ENCODE measurements around the gene TMEM123. TPM values are rescaled to one million over a fixed set of nuclear protein-coding genes. Genes with fewer than 3 reads are reported as not detected.
"Not testable (repeated sequence)": the region's sequence is repeated elsewhere in the genome, so short reads cannot be mapped to it uniquely, and the experiment has no call there.

The TMEM123 gene
- total RNA-seq, 1 donor from 2014 or later: 156 TPM

DNA sequence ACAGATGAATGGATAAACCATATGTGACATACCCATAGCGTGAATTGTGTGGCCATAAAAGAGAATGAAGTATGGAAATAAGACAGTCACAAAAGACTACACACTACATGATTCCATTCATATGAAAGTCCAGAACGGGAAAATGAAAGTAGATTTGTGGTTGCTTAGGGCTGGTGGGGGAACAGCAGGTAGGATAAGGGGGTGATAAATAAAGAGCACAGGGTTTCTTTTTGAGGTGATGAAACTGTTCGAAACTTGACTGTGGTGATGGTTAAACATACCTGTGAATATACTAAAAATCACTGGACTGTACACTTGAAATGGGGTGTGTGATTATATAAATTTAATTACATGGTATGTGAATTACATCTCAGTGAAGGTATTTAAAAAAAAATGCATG is 16.9 kb downstream of the TMEM123 start:
- H3K9me3 ChIP-seq: no peaks in the 10 kb centered on the region
- no peaks in the 10 kb centered on the region for H3K27me3 ChIP-seq
- intact Hi-C loops (cut with DNase I): no loop called here
- peaks cover 0 to 6% of the 10 kb centered on the region in 2 donors for H3K36me3 ChIP-seq
- H3K27ac ChIP-seq: no peak overlapping the region
- TF ChIP-seq POLR2AphosphoS5 (IDR thresholded peaks at IDR 0.05; ENCODE audit: insufficient read depth in 1 of 2, low read depth in 1 of 2): no peak
- H3K4me1 ChIP-seq: peaks cover 16% of the 10 kb centered on the region
- H3K4me3 ChIP-seq: no peak overlapping the region
- DNase-seq (ENCODE audit: extremely low spot score in 2 of 2): no peak

DNA sequence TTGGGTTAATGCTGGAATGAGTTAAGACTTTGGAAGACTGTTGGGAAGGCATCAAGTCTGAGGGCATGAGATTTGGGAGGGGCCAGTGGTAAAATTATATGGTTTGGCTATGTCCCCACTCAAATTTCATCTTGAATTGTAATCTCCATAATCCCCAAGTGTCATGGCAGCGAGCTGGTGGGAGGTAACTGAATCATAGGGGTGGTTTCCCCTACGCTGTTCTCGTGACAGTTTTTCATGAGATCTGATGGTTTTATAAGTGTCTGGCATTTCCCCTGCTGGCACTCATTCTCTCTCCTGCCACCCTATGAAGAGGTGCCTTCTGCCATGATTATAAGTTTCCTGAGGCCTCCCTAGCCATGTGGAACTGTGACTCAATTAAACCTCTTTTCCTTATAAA is 19.0 kb downstream of the TMEM123 start:
- H3K27ac ChIP-seq; H3K27me3 ChIP-seq; H3K36me3 ChIP-seq; DNase-seq (ENCODE audit: extremely low spot score in 2 of 2); H3K9me3 ChIP-seq; H3K4me3 ChIP-seq; intact Hi-C loops (cut with DNase I): not testable (repeated sequence)
- H3K4me1 ChIP-seq: peaks cover 31% of the 10 kb centered on the region

DNA sequence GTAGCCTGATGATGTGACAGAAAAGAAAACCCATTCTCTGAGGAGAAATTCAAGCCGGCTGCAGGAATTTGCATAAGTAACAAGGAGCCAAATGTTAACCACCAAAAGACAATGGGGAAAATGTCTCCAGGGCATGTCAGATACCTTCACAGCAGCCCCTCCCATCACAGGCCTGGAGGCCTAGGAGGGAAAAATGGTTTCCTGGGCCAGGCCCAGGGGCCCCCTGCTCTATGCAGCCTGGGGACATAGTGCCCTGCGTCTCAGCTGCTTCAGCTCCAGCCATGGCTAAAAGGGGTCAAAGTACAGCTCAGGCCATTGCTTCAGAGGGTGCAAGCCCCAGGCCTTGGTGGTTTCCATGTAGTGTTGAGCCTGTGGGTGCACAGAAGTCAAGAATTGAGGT is 20.0 kb downstream of the TMEM123 start:
- DNase-seq (ENCODE audit: extremely low spot score in 2 of 2); H3K27ac ChIP-seq; H3K27me3 ChIP-seq; H3K9me3 ChIP-seq; intact Hi-C loops (cut with DNase I); H3K36me3 ChIP-seq; H3K4me3 ChIP-seq: not testable (repeated sequence)
- peaks cover 31% of the 10 kb centered on the region for H3K4me1 ChIP-seq

GRCh38 chr11:102431404-102431803 is 21.2 kb downstream of the TMEM123 start:
- H3K36me3 ChIP-seq: peaks cover 0 to 6% of the 10 kb centered on the region in 2 donors
- H3K27ac ChIP-seq: no peak overlapping the region
- H3K4me1 ChIP-seq: peaks cover 21% of the 10 kb centered on the region
- H3K4me3 ChIP-seq: no peak overlapping the region
- no peaks in the 10 kb centered on the region for H3K9me3 ChIP-seq
- H3K27me3 ChIP-seq: no peaks in the 10 kb centered on the region
- no peak for DNase-seq (ENCODE audit: extremely low spot score in 2 of 2)
- intact Hi-C loops (cut with DNase I): no loop called here
- TF ChIP-seq POLR2AphosphoS5 (IDR thresholded peaks at IDR 0.05; ENCODE audit: insufficient read depth in 1 of 2, low read depth in 1 of 2) (no peak), POLR2A (IDR thresholded peaks at IDR 0.05) (no peak)
- TF ChIP-seq, protein P1, sequence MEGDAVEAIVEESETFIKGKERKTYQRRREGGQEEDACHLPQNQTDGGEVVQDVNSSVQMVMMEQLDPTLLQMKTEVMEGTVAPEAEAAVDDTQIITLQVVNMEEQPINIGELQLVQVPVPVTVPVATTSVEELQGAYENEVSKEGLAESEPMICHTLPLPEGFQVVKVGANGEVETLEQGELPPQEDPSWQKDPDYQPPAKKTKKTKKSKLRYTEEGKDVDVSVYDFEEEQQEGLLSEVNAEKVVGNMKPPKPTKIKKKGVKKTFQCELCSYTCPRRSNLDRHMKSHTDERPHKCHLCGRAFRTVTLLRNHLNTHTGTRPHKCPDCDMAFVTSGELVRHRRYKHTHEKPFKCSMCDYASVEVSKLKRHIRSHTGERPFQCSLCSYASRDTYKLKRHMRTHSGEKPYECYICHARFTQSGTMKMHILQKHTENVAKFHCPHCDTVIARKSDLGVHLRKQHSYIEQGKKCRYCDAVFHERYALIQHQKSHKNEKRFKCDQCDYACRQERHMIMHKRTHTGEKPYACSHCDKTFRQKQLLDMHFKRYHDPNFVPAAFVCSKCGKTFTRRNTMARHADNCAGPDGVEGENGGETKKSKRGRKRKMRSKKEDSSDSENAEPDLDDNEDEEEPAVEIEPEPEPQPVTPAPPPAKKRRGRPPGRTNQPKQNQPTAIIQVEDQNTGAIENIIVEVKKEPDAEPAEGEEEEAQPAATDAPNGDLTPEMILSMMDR (IDR thresholded peaks at IDR 0.05): no peak

DNA sequence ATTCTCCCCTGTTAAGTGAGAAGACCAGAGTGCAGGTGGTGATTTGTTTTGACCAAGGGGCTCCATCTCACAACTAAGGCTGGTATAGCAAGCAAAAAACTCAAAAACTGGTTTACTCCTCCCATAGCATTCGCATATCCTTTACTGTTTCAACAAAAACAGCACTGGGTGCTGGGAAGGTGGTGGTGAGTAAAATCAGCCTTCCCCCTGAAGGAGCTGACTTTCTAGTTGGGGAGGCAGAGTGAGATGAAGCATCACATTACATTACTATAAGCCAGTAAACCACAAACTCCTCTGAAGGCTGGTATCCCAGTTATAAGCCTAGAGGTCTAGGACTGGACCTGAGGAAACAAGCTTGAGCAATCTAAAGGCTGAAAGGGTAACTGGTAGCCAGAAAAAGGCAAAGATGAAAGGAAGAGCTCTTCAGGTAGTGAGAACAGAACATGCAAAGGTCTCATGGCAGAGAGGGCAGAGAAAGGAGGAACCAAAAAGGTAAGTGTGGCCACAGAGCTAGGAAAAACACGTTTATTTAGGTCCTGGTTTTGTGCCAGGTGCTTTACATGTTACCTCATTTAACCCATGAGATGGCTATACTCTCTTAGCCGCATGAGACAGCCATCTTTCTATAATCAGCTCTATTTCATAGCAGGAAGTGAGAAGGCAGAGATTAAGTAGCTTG is 22.3 kb downstream of the TMEM123 start:
- peaks cover 23% of the 10 kb centered on the region for H3K4me1 ChIP-seq
- no peak overlapping the region for H3K27ac ChIP-seq

DNA sequence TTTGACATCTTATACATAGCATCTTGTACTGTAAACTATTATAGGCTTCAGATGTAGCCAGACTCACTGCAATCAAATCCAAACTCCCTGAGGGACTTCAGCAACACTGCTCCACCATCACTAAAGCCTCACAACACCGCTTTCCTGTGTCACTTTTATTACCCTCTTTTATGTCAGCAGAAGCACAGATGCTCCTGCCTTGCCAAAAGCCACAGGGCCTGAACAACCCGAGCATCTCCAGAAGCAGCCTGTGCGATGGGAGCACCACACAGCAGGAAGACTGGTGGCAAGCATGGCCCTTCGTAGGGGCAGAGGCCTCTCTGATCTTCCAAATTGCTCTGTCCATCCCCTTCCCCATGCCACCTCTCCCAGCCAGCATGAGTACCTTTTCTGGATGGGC is 22.9 kb downstream of the TMEM123 start:
- intact Hi-C loops (cut with DNase I): no loop called here
- Histone ChIP-seq H3K36me3 (peaks cover 0 to 6% of the 10 kb centered on the region in 2 donors), H3K27me3 (no peaks in the 10 kb centered on the region), H3K9me3 (no peaks in the 10 kb centered on the region), H3K4me3 (no peak overlapping the region), H3K4me1 (peaks cover 23% of the 10 kb centered on the region), H3K27ac (no peak overlapping the region)
- TF ChIP-seq POLR2A (IDR thresholded peaks at IDR 0.05) (no peak), POLR2AphosphoS5 (IDR thresholded peaks at IDR 0.05; ENCODE audit: insufficient read depth in 1 of 2, low read depth in 1 of 2) (no peak)
- TF ChIP-seq, protein P1 (IDR thresholded peaks at IDR 0.05): no peak
- DNase-seq (ENCODE audit: extremely low spot score in 2 of 2): no peak

More for the DNA sequence above, 22.3 kb downstream of the TMEM123 start:
- intact Hi-C loops (cut with DNase I): no loop called here
- no peak for TF ChIP-seq POLR2AphosphoS5 (IDR thresholded peaks at IDR 0.05; ENCODE audit: insufficient read depth in 1 of 2, low read depth in 1 of 2)
- no peak for TF ChIP-seq POLR2A (IDR thresholded peaks at IDR 0.05)
- Histone ChIP-seq H3K4me3 (no peak overlapping the region), H3K9me3 (no peaks in the 10 kb centered on the region), H3K36me3 (peaks cover 0 to 6% of the 10 kb centered on the region in 2 donors), H3K27me3 (no peaks in the 10 kb centered on the region)
- DNase-seq (ENCODE audit: extremely low spot score in 2 of 2): no peak

- intact Hi-C loops (cut with DNase I): no loop called here
- no peaks in the 10 kb centered on the region for H3K9me3 ChIP-seq
- H3K27ac ChIP-seq: no peak overlapping the region
- H3K27me3 ChIP-seq: no peaks in the 10 kb centered on the region
- peaks cover 0 to 6% of the 10 kb centered on the region in 2 donors for H3K36me3 ChIP-seq
- no peak for DNase-seq (ENCODE audit: extremely low spot score in 2 of 2)
- TF ChIP-seq POLR2AphosphoS5 (IDR thresholded peaks at IDR 0.05; ENCODE audit: insufficient read depth in 1 of 2, low read depth in 1 of 2): no peak
- no peak overlapping the region for H3K4me3 ChIP-seq
- H3K4me1 ChIP-seq: peaks cover 23% of the 10 kb centered on the region
Measured at GRCh38 chr11:102429226-102429625, 23.3 kb downstream of the TMEM123 start.
